HCT116 (cell line): Measurements from ENCODE around the gene ARHGAP10. TPM values are rescaled to one million over a fixed set of nuclear protein-coding genes. Genes with fewer than 3 reads are reported as not detected.

Source experiments
- ATAC-seq: fragments of 200-7000 bp; cut with Tn5 transposase; 2 replicates; pipeline ENCODE4 v1.9.1; 2020; ENCODE audit warnings: mild to moderate bottlenecking, moderate library complexity
- BruUV-seq: library from RNA; stranded (reverse); fragments of 400-500 nt; replicated peaks from 2 replicates; lab custom pipeline; 2021; lab: Mats Ljungman, UMichigan
- CTCF ChIA-PET: fragments of 300-600 bp; sonication (Branson Sonifier 250); formaldehyde crosslinking; loops from one replicate; lab custom pipeline; 2021; ENCODE audit warnings: antibody characterized with exemption; lab: Charles Lee
- POLR2A ChIA-PET: fragments of 300-600, 350-600 bp; sonication (Branson Sonifier 250); formaldehyde crosslinking; loops from one replicate; lab custom pipeline; 2021; ENCODE audit warnings: antibody characterized with exemption; lab: Charles Lee
- RAD21 ChIA-PET, 2 experiments: fragments of 300-600 bp; sonication (Branson Sonifier 250); formaldehyde crosslinking; loops; one replicate each; lab custom pipeline; 2023; ENCODE audit warnings: low total read pairs in 2 of 2; ENCODE audit not compliant: uncharacterized antibody in 2 of 2, unreplicated experiment in 2 of 2, low non-redundant PET in 1 of 2; lab: Charles Lee
- DNase-seq: peaks from one replicate; pipeline ENCODE4 v3.0.0-alpha.2; 2010; ENCODE audit warnings: low read depth, low spot score
- H2AFZ ChIP-seq: fragments of 200-600 bp; shearing (Covaris generic), sonication (generic); 2 replicates; pipeline ENCODE4 v1.6.1; 2017; ENCODE audit warnings: low read depth, mixed run types, mixed read lengths, antibody characterized with exemption, low read length; ENCODE audit not compliant: poor library complexity, severe bottlenecking
- H3K27ac ChIP-seq: 2 replicates; pipeline ENCODE4 v1.5.1; 2012; ENCODE audit warnings: low read depth, low read length
- H3K27me3 ChIP-seq: fragments of 200-600 bp; sonication (generic); 2 replicates; pipeline ENCODE4 v1.6.1; 2016; ENCODE audit warnings: mixed run types, low read length, mixed read lengths; ENCODE audit not compliant: insufficient read depth
- H3K36me3 ChIP-seq, 2 experiments: fragments of 200-500 bp in 1 of 2; fragments of 200-600 bp in 1 of 2; sonication (Bioruptor generic) in 1 of 2; sonication (generic) in 1 of 2; 2 replicates each; pipeline versions ENCODE4 v1.5.1 to v1.6.1; 2014 to 2016; ENCODE audit warnings: low read length in 2 of 2, inconsistent platforms in 1 of 2, mixed read lengths in 1 of 2, mixed run types in 1 of 2; ENCODE audit not compliant: insufficient read depth in 2 of 2, control insufficient read depth in 1 of 2
- H3K4me1 ChIP-seq, 2 experiments: fragments of 200-600 bp in 1 of 2; sonication (generic) in 1 of 2; 2 replicates each; pipeline versions ENCODE4 v1.5.1 to v1.6.1; 2012 to 2017; ENCODE audit warnings: low read length in 2 of 2, inconsistent platforms in 1 of 2, mild to moderate bottlenecking in 1 of 2, mixed read lengths in 1 of 2, mixed run types in 1 of 2, moderate library complexity in 1 of 2; ENCODE audit not compliant: insufficient read depth in 2 of 2, control insufficient read depth in 1 of 2
- H3K4me2 ChIP-seq: fragments of 200-600 bp; sonication (generic); 2 replicates; pipeline ENCODE4 v1.6.1; 2017; ENCODE audit warnings: mixed run types, low read length, mixed read lengths
- H3K4me3 ChIP-seq, 2 experiments: fragments of 200-600 bp in 1 of 2; sonication (generic) in 1 of 2; replicated peaks in 1 of 2; 2 replicates each; pipeline ENCODE4 v1.5.1; 2011 to 2016; ENCODE audit warnings: low read length in 2 of 2, control low read depth in 1 of 2, low read depth in 1 of 2, mild to moderate bottlenecking in 1 of 2, mixed read lengths in 1 of 2, mixed run types in 1 of 2
- H3K79me2 ChIP-seq: fragments of 200-600 bp; sonication (generic); 2 replicates; pipeline ENCODE4 v1.6.1; 2017; ENCODE audit warnings: mild to moderate bottlenecking, mixed run types, low read length, moderate library complexity, mixed read lengths; ENCODE audit not compliant: insufficient read depth
- H3K9ac ChIP-seq: fragments of 200-600 bp; sonication (generic); 2 replicates; pipeline ENCODE4 v1.6.1; 2016; ENCODE audit warnings: low read length, mixed read lengths
- H3K9me2 ChIP-seq: fragments of 200-600 bp; sonication (generic), shearing (Covaris generic); 2 replicates; pipeline ENCODE4 v1.6.1; 2017; ENCODE audit warnings: mixed run types, mild to moderate bottlenecking, moderate library complexity; ENCODE audit not compliant: insufficient read depth
- H3K9me3 ChIP-seq, 2 experiments: fragments of 200-500 bp in 1 of 2; fragments of 200-600 bp in 1 of 2; sonication (Bioruptor generic) in 1 of 2; sonication (generic) in 1 of 2; 2 replicates each; pipeline ENCODE4 v1.6.1; 2014 to 2017; ENCODE audit warnings: low read length in 2 of 2, mixed read lengths in 2 of 2, inconsistent platforms in 1 of 2, low read depth in 1 of 2, mild to moderate bottlenecking in 1 of 2, mixed run types in 1 of 2, moderate library complexity in 1 of 2; ENCODE audit not compliant: control insufficient read depth in 1 of 2, insufficient read depth in 1 of 2
- H4K20me1 ChIP-seq: fragments of 200-600 bp; sonication (generic), shearing (Covaris generic); 2 replicates; pipeline ENCODE4 v1.6.1; 2017; ENCODE audit warnings: mixed run types, mild to moderate bottlenecking, moderate library complexity; ENCODE audit not compliant: insufficient read depth
- CBX3 ChIP-seq: IDR thresholded peaks from 2 replicates; pipeline ENCODE4 v1.6.1; 2012; ENCODE audit warnings: low read depth
- CEBPB ChIP-seq: IDR thresholded peaks from 2 replicates; pipeline ENCODE4 v1.6.1; 2012; ENCODE audit warnings: low read depth
- EGR1 ChIP-seq: IDR thresholded peaks from 2 replicates; pipeline ENCODE4 v1.6.1; 2012; ENCODE audit warnings: low read depth
- JUND ChIP-seq: IDR thresholded peaks from 2 replicates; pipeline ENCODE4 v1.6.1; 2012
- SP1 ChIP-seq: IDR thresholded peaks from 2 replicates; pipeline ENCODE4 v1.6.1; 2012; ENCODE audit warnings: low read depth
- ZFX ChIP-seq: fragments of 450-650 bp; IDR thresholded peaks from 2 replicates; pipeline ENCODE4 v1.6.1; 2017
- ZNF274 ChIP-seq: fragments of 200-500 bp; sonication (Bioruptor generic); IDR thresholded peaks from 2 replicates; pipeline ENCODE4 v1.6.1; 2014; ENCODE audit warnings: mild to moderate bottlenecking, low read depth, low read length, inconsistent platforms
- intact Hi-C: fragments of 100-400 bp; cut with micrococcal nuclease; formaldehyde crosslinking; loops from 2 replicates; pipeline ENCODE4 v1.10.0; 2022
- total RNA-seq: library from RNA; stranded (reverse); gene quantifications from one replicate; pipeline ENCODE4 v1.2.1, GENCODE V29; 2021; ENCODE audit not compliant: unreplicated experiment
- TF ChIP-seq, protein P1 (sequence below), 3 experiments: fragments of 200-600 bp in 1 of 3; sonication (generic) in 1 of 3; IDR thresholded peaks in 2 of 3; conservative IDR thresholded peaks in 1 of 3; 2 replicates each; pipeline ENCODE4 v1.5.1; 2012 to 2017; ENCODE audit warnings: low read depth in 2 of 3, low read length in 2 of 3, antibody characterized with exemption in 1 of 3, borderline replicate concordance in 1 of 3, control low read depth in 1 of 3, mild to moderate bottlenecking in 1 of 3, mixed read lengths in 1 of 3, mixed run types in 1 of 3, moderate library complexity in 1 of 3; ENCODE audit not compliant: insufficient read depth in 1 of 3
- TF ChIP-seq, protein P2 (sequence below): IDR thresholded peaks from 2 replicates; pipeline ENCODE4 v1.6.1; 2011; ENCODE audit warnings: mild to moderate bottlenecking, low read length, moderate library complexity; ENCODE audit not compliant: insufficient replicate concordance; ENCODE audit errors: extremely low read depth

The ARHGAP10 gene
- total RNA-seq, 1 experiment from 2014 or later = 24.7 TPM

DNA sequence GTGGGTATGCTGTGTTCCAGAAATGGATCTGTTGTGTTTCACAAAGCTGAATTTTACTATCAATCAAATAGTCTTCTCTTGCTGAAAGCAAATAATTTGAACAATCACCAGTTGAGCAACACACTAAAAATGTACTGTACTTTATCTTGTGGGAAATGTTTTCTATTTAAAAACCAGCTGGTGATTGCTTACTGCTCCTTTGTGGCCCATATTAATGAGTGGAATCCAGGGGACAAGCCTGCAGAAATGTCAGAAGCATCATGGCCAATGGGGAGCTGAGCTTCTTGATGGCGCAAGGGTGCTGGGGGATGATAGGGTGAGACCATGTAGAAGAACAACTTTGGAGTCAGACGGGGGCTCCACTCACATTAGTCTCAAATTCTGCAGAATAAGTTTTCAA lies 346.2 kb downstream of the ARHGAP10 start:
- Histone ChIP-seq H2AFZ (no peak overlapping the region), H3K9ac (no peak overlapping the region), H3K9me3 (0 out of 4 replicates have a peak, but pooled peaks cover 0 to 4% of the 10 kb centered on the region in 2 experiments), H3K4me3 (no peak overlapping the region), H3K4me1 (no peaks in the 10 kb centered on the region), H3K36me3 (no peaks in the 10 kb centered on the region; a peak in 1 of 4 replicates), H3K4me2 (no peak overlapping the region), H3K9me2 (no peaks in the 10 kb centered on the region), H3K79me2 (no peaks in the 10 kb centered on the region), H4K20me1 (no peaks in the 10 kb centered on the region), H3K27me3 (no peaks in the 10 kb centered on the region), H3K27ac (no peak overlapping the region)
- intact Hi-C loops = no loop called here
- RAD21 ChIA-PET = no interaction called here
- DNase-seq (no peak), ATAC-seq (no peak)
- BruUV-seq = no TSS peak
- POLR2A ChIA-PET = no interaction called here
- CTCF ChIA-PET = no interaction called here
- TF ChIP-seq, protein P1, sequence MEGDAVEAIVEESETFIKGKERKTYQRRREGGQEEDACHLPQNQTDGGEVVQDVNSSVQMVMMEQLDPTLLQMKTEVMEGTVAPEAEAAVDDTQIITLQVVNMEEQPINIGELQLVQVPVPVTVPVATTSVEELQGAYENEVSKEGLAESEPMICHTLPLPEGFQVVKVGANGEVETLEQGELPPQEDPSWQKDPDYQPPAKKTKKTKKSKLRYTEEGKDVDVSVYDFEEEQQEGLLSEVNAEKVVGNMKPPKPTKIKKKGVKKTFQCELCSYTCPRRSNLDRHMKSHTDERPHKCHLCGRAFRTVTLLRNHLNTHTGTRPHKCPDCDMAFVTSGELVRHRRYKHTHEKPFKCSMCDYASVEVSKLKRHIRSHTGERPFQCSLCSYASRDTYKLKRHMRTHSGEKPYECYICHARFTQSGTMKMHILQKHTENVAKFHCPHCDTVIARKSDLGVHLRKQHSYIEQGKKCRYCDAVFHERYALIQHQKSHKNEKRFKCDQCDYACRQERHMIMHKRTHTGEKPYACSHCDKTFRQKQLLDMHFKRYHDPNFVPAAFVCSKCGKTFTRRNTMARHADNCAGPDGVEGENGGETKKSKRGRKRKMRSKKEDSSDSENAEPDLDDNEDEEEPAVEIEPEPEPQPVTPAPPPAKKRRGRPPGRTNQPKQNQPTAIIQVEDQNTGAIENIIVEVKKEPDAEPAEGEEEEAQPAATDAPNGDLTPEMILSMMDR (IDR thresholded peaks at IDR 0.05 in 2 of 3, conservative IDR thresholded peaks at IDR 0.05 in 1 of 3; ENCODE audit: borderline replicate concordance in 1 of 3, insufficient read depth in 1 of 3, low read depth in 2 of 3, low read length in 2 of 3) = no peak
- no peak for TF ChIP-seq EGR1
- TF ChIP-seq, protein P2, sequence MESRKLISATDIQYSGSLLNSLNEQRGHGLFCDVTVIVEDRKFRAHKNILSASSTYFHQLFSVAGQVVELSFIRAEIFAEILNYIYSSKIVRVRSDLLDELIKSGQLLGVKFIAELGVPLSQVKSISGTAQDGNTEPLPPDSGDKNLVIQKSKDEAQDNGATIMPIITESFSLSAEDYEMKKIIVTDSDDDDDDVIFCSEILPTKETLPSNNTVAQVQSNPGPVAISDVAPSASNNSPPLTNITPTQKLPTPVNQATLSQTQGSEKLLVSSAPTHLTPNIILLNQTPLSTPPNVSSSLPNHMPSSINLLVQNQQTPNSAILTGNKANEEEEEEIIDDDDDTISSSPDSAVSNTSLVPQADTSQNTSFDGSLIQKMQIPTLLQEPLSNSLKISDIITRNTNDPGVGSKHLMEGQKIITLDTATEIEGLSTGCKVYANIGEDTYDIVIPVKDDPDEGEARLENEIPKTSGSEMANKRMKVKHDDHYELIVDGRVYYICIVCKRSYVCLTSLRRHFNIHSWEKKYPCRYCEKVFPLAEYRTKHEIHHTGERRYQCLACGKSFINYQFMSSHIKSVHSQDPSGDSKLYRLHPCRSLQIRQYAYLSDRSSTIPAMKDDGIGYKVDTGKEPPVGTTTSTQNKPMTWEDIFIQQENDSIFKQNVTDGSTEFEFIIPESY = no peak
- TF ChIP-seq ZNF274 = no peak
- TF ChIP-seq CBX3 = no peak
- TF ChIP-seq ZFX = no peak
- no peak for TF ChIP-seq SP1
- TF ChIP-seq JUND = no peak
- TF ChIP-seq CEBPB = no peak
- TF ChIP-seq, all 23 proteins: peak for 0
